Calu3 (cell line): ENCODE data around the gene AWAT2. TPM values are rescaled to one million over a fixed set of nuclear protein-coding genes. Genes with fewer than 3 reads are reported as not detected.

Source experiments
- BruUV-seq: library from RNA; stranded (reverse); fragments of 400-500 nt; replicated peaks from 2 replicates; lab custom pipeline; 2021; lab: Mats Ljungman, UMichigan
- CTCF ChIA-PET: fragments of 300-600 bp; sonication (Branson Sonifier 250); formaldehyde crosslinking; loops from one replicate; lab custom pipeline; 2022; ENCODE audit warnings: antibody characterized with exemption; lab: Charles Lee
- DNase-seq: peaks from one replicate; pipeline ENCODE4 v3.0.0; 2022
- H3K27ac Mint-ChIP-seq: one replicate; pipeline ENCODE4 v1.8.0; 2022; ENCODE audit warnings: mixed read lengths; ENCODE audit not compliant: unreplicated experiment
- H3K27me3 Mint-ChIP-seq: one replicate; pipeline ENCODE4 v1.8.0; 2022; ENCODE audit warnings: mixed read lengths; ENCODE audit not compliant: unreplicated experiment
- H3K36me3 Mint-ChIP-seq: one replicate; pipeline ENCODE4 v1.8.0; 2022; ENCODE audit warnings: mild to moderate bottlenecking, moderate library complexity, mixed read lengths; ENCODE audit not compliant: insufficient read depth, unreplicated experiment
- H3K4me1 Mint-ChIP-seq: one replicate; pipeline ENCODE4 v1.8.0; 2022; ENCODE audit warnings: mild to moderate bottlenecking, low read depth, mixed read lengths; ENCODE audit not compliant: unreplicated experiment
- H3K4me3 Mint-ChIP-seq: one replicate; pipeline ENCODE4 v1.8.0; 2022; ENCODE audit warnings: mild to moderate bottlenecking, low read depth, moderate library complexity, mixed read lengths; ENCODE audit not compliant: unreplicated experiment
- H3K9me3 Mint-ChIP-seq: one replicate; pipeline ENCODE4 v1.8.0; 2022; ENCODE audit warnings: low read depth, mixed read lengths; ENCODE audit not compliant: unreplicated experiment
- intact Hi-C: fragments of 100-400 bp; cut with micrococcal nuclease; formaldehyde crosslinking; loops from one replicate; pipeline ENCODE4 v1.10.0; 2022; ENCODE audit not compliant: unreplicated experiment
- total RNA-seq: library from RNA; stranded (reverse); gene quantifications from 2 replicates; pipeline ENCODE4 v1.2.3, GENCODE V29; 2022
- TF ChIP-seq, protein P1 (sequence below): fragments of 200-600 bp; IDR thresholded peaks from one replicate; pipeline ENCODE4 v1.8.0; 2022; ENCODE audit warnings: antibody characterized with exemption; ENCODE audit not compliant: unreplicated experiment

AWAT2 gene
- total RNA-seq, 1 experiment from 2014 or later, result not detected

DNA sequence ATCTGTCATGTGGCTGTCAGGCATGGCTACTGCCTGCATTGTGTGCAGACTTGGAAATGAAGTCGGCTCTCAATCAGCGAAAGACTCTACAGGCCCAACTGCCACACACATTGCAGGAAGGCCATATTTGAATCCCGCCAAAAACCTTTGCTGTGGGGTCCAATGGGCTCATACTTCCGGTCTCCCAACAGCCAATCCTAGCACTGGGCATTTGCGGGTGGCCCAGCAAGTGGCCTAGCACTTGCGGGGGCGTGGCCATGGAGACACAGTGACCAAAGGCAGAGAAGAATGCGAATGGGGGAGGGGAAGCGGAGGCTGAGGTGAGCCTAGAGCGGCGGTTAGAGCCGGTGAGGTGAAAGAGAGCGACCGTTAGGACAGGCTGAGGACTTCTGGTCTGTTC lies 12.3 kb upstream of the AWAT2 start, which contains the start of gene OTUD6A:
Gene OTUD6A (plus strand): TSS at position 382 of the 400 bp plus-strand sequence. CDS start 68 bp downstream, outside the sequence.
- Mint-ChIP-seq H3K9me3 (peaks cover 2% of the 10 kb centered on the region), H3K4me3 (no peak within 1 kb of the TSS), H3K36me3 (no peaks in the 10 kb centered on the region), H3K27me3 (peaks cover 15% of the 10 kb centered on the region), H3K27ac (no peak within 1 kb of the TSS), H3K4me1 (no peaks in the 10 kb centered on the region)
- no TSS peak for BruUV-seq
- intact Hi-C loops, result no loop called here
- CTCF ChIA-PET, result no interaction called here
- TF ChIP-seq, protein P1, sequence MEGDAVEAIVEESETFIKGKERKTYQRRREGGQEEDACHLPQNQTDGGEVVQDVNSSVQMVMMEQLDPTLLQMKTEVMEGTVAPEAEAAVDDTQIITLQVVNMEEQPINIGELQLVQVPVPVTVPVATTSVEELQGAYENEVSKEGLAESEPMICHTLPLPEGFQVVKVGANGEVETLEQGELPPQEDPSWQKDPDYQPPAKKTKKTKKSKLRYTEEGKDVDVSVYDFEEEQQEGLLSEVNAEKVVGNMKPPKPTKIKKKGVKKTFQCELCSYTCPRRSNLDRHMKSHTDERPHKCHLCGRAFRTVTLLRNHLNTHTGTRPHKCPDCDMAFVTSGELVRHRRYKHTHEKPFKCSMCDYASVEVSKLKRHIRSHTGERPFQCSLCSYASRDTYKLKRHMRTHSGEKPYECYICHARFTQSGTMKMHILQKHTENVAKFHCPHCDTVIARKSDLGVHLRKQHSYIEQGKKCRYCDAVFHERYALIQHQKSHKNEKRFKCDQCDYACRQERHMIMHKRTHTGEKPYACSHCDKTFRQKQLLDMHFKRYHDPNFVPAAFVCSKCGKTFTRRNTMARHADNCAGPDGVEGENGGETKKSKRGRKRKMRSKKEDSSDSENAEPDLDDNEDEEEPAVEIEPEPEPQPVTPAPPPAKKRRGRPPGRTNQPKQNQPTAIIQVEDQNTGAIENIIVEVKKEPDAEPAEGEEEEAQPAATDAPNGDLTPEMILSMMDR, result no peak
- no peak for DNase-seq

DNA sequence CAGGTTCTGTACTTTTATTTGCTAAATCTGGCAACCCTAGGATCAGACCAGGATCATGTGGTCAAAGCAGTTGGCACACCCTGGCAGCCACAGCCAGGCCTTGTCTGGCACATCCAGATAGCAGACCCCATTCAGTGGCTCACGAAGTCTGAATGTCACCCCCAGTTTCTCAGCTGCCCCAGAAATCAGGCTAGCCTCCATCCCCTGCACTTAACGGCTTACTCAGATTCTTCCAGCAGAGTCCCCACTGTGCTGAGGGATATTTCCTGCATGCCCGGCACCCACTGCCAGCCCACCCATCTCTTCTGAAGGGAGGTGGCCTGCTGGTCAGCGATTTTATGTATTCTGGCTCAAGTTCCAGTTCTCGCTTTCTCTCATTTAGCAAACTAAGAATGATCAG lies 4.7 kb upstream of the AWAT2 start:
- Mint-ChIP-seq H3K4me1 (no peaks in the 10 kb centered on the region), H3K9me3 (no peaks in the 10 kb centered on the region), H3K36me3 (no peaks in the 10 kb centered on the region), H3K27me3 (no peaks in the 10 kb centered on the region), H3K27ac (no peak overlapping the region), H3K4me3 (no peak overlapping the region)
- DNase-seq, result no peak
- TF ChIP-seq, protein P1, result no peak
- CTCF ChIA-PET, result no interaction called here
- no TSS peak for BruUV-seq
- intact Hi-C loops, result no loop called here

DNA sequence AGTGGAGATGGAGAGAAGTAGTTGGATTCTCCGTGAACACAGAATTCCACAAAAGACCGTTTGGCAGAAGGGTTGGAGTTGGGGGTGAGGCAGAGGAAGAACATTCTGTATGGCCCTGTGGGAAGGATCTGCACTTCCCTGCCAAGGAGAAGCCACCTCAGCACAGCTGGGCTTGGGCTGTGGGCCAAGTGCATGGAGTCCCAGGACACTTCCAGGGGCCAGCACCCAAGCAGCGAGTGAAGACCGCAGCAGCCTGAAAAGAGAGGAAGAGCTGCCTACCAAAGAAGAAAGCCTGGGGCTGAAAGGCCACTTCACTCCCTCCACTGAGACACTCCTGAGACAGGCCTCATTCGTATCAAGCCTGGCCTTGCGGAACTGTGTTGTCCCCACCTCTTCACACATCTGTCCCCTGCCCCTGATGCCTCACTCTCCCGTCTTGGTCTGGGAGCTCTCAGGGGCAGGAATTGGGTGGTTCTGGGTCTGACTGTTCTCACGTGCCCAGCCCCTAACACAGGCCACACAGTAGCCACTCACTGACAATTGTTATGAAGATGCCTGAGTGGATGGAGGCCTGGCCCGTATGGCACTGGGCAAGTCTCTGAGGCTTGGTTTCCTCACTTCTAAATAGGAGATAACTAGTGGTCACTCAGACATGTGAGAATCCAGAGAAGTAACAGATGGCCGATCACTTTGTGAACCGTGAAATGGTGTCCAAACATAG lies 3.3 kb upstream of the AWAT2 start:
- no peak overlapping the region for H3K27ac Mint-ChIP-seq
- peaks cover 8% of the 10 kb centered on the region for H3K4me1 Mint-ChIP-seq
- H3K9me3 Mint-ChIP-seq, result no peaks in the 10 kb centered on the region
- H3K27me3 Mint-ChIP-seq, result no peaks in the 10 kb centered on the region
- CTCF ChIA-PET, result no interaction called here
- no TSS peak for BruUV-seq
- no peaks in the 10 kb centered on the region for H3K36me3 Mint-ChIP-seq
- TF ChIP-seq, protein P1, result no peak
- DNase-seq, result no peak
- intact Hi-C loops, result loop anchor here (1.0 kb wide), 1 partner anchor 12 kb away; no protein-coding TSS in a partner anchor
- H3K4me3 Mint-ChIP-seq, result no peak overlapping the region

DNA sequence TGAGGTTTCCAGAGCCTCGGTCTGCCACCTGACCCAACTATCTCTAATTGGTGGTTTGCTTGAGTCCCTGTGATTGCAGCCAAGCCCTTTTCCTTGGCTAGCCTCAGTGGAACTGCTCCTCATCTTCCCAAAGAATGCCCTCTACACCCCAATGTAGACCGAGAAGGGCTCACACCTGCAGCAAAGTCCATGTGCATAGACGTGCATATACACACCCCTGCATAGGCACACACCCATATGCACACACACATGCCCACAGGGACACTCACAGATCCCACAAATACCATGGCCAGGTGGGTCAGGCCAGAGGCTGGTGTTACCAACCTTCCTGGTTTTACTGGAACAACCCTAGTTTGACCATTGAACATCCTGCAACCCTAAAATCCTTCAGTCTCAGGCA lies 332 bp downstream of the AWAT2 start:
- Mint-ChIP-seq H3K36me3 (no peaks in the 10 kb centered on the region), H3K9me3 (no peaks in the 10 kb centered on the region), H3K27me3 (no peaks in the 10 kb centered on the region), H3K27ac (no peak overlapping the region), H3K4me3 (no peak overlapping the region), H3K4me1 (peaks cover 30% of the 10 kb centered on the region)
- no TSS peak for BruUV-seq
- TF ChIP-seq, protein P1, result no peak
- no peak for DNase-seq
- intact Hi-C loops, result no loop called here
- CTCF ChIA-PET, result no interaction called here
